Astrocyte (in vitro differentiated cells and primary cell): ENCODE measurements around the gene FAM53A.

Experiments
- EZH2 ChIP-seq: IDR thresholded peaks from 2 replicates; pipeline ENCODE4 v1.6.1; 2012; ENCODE audit warnings: mild to moderate bottlenecking, low read length, inconsistent platforms; ENCODE audit not compliant: insufficient read depth
- TF ChIP-seq, protein P1 (sequence below): IDR thresholded peaks from 2 replicates; pipeline ENCODE4 v1.5.1; 2011; ENCODE audit warnings: low read depth, mild to moderate bottlenecking, inconsistent platforms, low read length, moderate library complexity; ENCODE audit not compliant: insufficient read depth

DNA sequence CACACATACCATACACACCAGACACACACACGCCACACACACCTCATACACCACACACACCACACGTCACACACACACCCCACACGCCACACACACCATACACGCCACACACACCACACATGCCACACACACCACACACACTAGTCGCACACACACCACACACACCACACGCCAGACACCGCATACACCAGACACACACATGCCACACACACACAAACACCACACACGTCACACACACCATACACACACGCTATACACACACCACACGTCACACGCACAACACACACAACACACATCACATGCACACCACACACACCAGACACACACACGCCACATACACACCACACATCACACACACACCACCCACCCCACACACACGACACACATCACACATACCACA, 32.0 kb downstream of the FAM53A start:
- TF ChIP-seq, protein P1, sequence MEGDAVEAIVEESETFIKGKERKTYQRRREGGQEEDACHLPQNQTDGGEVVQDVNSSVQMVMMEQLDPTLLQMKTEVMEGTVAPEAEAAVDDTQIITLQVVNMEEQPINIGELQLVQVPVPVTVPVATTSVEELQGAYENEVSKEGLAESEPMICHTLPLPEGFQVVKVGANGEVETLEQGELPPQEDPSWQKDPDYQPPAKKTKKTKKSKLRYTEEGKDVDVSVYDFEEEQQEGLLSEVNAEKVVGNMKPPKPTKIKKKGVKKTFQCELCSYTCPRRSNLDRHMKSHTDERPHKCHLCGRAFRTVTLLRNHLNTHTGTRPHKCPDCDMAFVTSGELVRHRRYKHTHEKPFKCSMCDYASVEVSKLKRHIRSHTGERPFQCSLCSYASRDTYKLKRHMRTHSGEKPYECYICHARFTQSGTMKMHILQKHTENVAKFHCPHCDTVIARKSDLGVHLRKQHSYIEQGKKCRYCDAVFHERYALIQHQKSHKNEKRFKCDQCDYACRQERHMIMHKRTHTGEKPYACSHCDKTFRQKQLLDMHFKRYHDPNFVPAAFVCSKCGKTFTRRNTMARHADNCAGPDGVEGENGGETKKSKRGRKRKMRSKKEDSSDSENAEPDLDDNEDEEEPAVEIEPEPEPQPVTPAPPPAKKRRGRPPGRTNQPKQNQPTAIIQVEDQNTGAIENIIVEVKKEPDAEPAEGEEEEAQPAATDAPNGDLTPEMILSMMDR: no peak
- TF ChIP-seq EZH2: no peak
